ENCODE measurements around the gene PHF14. TPM values are rescaled to one million over a fixed set of nuclear protein-coding genes. Genes with fewer than 3 reads are reported as not detected.

The PHF14 gene
- total RNA-seq, 1 donor from 2014 or later: 66.5 TPM

GRCh38 chr7:11177793-11178192 is 204.1 kb downstream of the PHF14 start:
- Mint-ChIP-seq H3K9me3 (peaks cover 4% of the 10 kb centered on the region), H3K36me3 (no peaks in the 10 kb centered on the region), H3K4me1 (ENCODE audit: unreplicated experiment) (no peaks in the 10 kb centered on the region), H3K27me3 (no peaks in the 10 kb centered on the region), H3K27ac (no peak overlapping the region), H3K4me3 (no peak overlapping the region)
- DNase-seq (ENCODE audit: extremely low spot score, unreplicated experiment): no peak
- TF ChIP-seq, protein P1, sequence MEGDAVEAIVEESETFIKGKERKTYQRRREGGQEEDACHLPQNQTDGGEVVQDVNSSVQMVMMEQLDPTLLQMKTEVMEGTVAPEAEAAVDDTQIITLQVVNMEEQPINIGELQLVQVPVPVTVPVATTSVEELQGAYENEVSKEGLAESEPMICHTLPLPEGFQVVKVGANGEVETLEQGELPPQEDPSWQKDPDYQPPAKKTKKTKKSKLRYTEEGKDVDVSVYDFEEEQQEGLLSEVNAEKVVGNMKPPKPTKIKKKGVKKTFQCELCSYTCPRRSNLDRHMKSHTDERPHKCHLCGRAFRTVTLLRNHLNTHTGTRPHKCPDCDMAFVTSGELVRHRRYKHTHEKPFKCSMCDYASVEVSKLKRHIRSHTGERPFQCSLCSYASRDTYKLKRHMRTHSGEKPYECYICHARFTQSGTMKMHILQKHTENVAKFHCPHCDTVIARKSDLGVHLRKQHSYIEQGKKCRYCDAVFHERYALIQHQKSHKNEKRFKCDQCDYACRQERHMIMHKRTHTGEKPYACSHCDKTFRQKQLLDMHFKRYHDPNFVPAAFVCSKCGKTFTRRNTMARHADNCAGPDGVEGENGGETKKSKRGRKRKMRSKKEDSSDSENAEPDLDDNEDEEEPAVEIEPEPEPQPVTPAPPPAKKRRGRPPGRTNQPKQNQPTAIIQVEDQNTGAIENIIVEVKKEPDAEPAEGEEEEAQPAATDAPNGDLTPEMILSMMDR (conservative IDR thresholded peaks at IDR 0.05): no peak

DNA sequence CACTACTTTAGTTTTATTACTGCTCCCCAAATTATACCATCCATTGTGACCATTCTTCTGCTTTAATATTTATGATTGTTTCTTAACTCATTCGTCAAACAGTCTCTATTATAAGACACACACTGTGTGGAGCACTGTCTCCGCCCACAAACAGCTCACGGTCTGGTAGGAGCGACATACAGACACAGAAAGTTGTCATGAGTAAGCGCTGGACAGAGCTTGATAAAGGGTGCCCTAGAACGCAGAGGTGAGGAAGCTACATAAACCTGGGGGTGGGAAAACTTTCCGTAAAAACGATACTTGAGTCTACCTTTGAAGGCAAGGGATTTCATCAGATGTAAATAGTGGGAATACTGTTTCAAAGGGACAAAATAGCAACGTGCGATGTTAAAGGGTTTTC is 207.9 kb downstream of the PHF14 start:
- peaks cover 4% of the 10 kb centered on the region for H3K9me3 Mint-ChIP-seq
- no peak for DNase-seq (ENCODE audit: extremely low spot score, unreplicated experiment)
- no peak overlapping the region for H3K4me3 Mint-ChIP-seq
- no peaks in the 10 kb centered on the region for H3K27me3 Mint-ChIP-seq
- no peak overlapping the region for H3K27ac Mint-ChIP-seq
- TF ChIP-seq, protein P1 (conservative IDR thresholded peaks at IDR 0.05): no peak
- H3K36me3 Mint-ChIP-seq: no peaks in the 10 kb centered on the region
- no peaks in the 10 kb centered on the region for H3K4me1 Mint-ChIP-seq (ENCODE audit: unreplicated experiment)

- Mint-ChIP-seq H3K9me3 (peaks cover 4% of the 10 kb centered on the region), H3K4me1 (ENCODE audit: unreplicated experiment) (no peaks in the 10 kb centered on the region), H3K4me3 (no peak overlapping the region), H3K36me3 (no peaks in the 10 kb centered on the region), H3K27ac (no peak overlapping the region), H3K27me3 (no peaks in the 10 kb centered on the region)
- TF ChIP-seq, protein P1 (conservative IDR thresholded peaks at IDR 0.05): no peak
- no peak for DNase-seq (ENCODE audit: extremely low spot score, unreplicated experiment)
Measured at GRCh38 chr7:11182736-11183135, 209.1 kb downstream of the PHF14 start.

DNA sequence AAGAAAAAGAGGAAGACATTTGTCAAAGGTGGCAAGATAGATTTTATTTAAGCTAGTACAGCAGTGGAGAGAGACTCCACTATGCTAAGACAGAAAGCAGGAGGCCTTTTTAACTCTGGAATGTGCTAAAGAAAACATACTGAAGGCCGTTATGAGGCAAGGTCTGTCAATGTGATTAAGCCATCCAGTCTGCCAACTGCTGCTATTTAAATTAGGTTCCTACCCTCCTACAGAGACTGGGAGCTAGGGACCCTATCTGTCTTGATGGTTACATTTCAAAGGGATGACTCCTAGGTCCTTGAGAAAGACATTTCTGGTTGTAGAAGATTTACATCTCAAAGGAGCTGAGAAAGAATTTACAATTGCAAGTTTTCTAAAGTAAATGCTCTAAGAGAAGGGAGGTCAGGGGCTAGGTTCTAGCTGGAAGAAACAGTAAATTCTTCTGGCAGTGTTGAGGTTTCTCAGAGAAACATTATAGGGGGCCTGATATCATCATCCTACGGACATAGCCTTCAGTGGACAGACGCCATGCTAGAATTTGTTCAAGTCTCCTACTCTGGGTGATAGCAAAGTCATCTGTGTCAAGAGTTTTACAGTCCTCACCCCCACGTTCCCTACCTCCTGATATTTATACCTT is 211.6 kb downstream of the PHF14 start:
- H3K4me1 Mint-ChIP-seq (ENCODE audit: unreplicated experiment): no peaks in the 10 kb centered on the region
- TF ChIP-seq, protein P1 (conservative IDR thresholded peaks at IDR 0.05): no peak
- no peak overlapping the region for H3K27ac Mint-ChIP-seq

DNA sequence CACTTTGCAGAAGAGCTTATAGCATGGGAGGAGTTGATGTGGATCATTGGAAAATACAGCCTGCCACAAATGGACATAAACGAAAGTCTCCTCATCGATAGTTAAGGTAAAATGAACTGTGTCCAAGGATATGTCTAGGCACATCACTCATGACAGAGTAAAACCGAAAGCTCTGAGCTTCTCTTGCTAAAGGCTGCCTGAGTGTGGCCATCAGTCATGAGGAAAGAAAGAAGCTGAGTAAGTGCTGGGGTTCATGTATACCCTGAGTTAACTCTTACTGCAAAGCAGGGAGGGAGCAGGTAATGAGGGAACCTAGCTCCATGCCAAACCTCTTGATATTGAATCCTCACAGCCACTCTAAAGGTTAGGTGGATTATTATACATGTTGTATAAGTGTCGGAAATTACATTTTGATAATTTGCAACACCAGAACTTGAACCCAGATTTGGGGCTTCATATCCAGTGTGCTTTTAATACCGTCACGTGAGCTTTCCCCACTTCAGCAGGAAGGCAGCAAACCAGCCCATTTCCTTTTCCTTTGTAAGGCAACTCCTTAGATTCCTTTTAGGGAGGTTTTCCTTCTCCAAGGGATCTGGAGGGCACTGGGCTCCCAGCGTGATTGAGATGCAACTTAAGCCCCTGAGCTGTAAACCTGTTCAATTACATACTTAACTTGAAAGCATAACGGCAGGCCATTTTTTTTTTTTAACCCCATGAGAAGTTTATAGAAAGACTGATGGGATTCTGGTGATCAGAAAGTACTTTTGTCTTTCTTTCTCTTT is 215.0 kb downstream of the PHF14 start:
- Mint-ChIP-seq H3K36me3 (no peaks in the 10 kb centered on the region), H3K9me3 (no peaks in the 10 kb centered on the region), H3K27me3 (peaks cover 11% of the 10 kb centered on the region), H3K27ac (no peak overlapping the region), H3K4me3 (peak overlapping the region; percentile 28), H3K4me1 (ENCODE audit: unreplicated experiment) (peaks cover 26% of the 10 kb centered on the region)
- DNase-seq (ENCODE audit: extremely low spot score, unreplicated experiment): no peak
- TF ChIP-seq, protein P1 (conservative IDR thresholded peaks at IDR 0.05): no peak

More for the DNA sequence above, 211.6 kb downstream of the PHF14 start:
- H3K27me3 Mint-ChIP-seq: no peaks in the 10 kb centered on the region
- H3K36me3 Mint-ChIP-seq: no peaks in the 10 kb centered on the region
- peaks cover 4% of the 10 kb centered on the region for H3K9me3 Mint-ChIP-seq
- DNase-seq (ENCODE audit: extremely low spot score, unreplicated experiment): no peak
- no peak overlapping the region for H3K4me3 Mint-ChIP-seq
